Measurements from ENCODE around the gene NPIPB4. TPM values are rescaled to one million over a fixed set of nuclear protein-coding genes. Genes with fewer than 3 reads are reported as not detected.
"Not testable (repeated sequence)": the region's sequence is repeated elsewhere in the genome, so short reads cannot be mapped to it uniquely, and the experiment has no call there.

The NPIPB4 gene
- total RNA-seq (100 to 1,000 TPM; 292 to 325 TPM), polyA plus RNA-seq (1 to 10 TPM; 5.2 to 6.0 (median 5.3) TPM), total RNA-seq (2.1 to 12.8 (median 4.3) reads per million in 6 experiments)

DNA sequence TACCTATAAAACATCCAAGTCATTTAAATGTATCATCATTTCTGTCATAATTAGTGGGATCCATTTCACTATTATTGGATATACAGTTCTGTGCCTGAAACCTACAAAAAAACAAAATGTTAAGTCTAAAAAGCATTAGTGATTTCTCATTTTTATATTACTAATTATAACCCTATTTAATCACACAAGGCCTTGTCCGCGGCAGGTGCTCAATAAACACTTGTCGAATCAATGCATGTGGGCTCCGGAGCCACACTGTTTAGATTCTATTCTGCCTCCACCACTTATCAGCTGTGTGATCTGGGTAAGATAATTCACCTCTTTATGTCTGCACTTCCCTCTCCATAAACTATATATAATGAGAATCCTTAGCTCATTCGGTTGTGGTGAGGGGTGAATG lies at the start of gene NPIPB4:
NPIPB4 (minus strand) TSS at position 101 of the 400 bp plus-strand sequence. CDS start 378 bp downstream, outside the sequence.
- POLR2A ChIA-PET: not testable (repeated sequence)

DNA sequence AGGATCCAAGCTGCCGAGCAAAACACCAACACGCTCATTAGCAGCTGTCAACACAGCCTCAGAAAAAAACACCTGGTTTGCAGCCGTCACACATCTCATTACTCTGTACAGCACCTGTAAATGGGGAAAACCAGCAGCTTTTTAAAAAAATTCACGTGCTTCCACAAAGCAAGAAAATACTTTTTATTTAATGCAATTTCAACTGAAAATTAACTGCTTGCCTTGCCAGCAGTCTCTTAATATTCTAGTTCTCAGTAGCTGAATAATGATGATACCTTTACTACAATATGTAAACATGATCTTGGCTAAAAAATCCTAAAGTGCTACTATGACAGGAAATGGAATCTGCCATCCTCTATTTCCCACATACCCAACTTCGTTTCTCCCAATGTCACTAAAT lies 41.4 kb upstream of the NPIPB4 start:
- H3K4me3 Mint-ChIP-seq, H3K27me3 Mint-ChIP-seq, H3K9me3 Mint-ChIP-seq, H3K36me3 Mint-ChIP-seq, POLR2A ChIA-PET, ATAC-seq, H3K4me1 Mint-ChIP-seq, H3K27ac Mint-ChIP-seq, DNase-seq: not testable (repeated sequence)

More for the DNA sequence above, at the start of gene NPIPB4:
- not testable (repeated sequence) for ATAC-seq, DNase-seq, H3K36me3 Mint-ChIP-seq, H3K27me3 Mint-ChIP-seq, H3K9me3 Mint-ChIP-seq, H3K4me3 Mint-ChIP-seq, H3K27ac Mint-ChIP-seq, H3K4me1 Mint-ChIP-seq

DNA sequence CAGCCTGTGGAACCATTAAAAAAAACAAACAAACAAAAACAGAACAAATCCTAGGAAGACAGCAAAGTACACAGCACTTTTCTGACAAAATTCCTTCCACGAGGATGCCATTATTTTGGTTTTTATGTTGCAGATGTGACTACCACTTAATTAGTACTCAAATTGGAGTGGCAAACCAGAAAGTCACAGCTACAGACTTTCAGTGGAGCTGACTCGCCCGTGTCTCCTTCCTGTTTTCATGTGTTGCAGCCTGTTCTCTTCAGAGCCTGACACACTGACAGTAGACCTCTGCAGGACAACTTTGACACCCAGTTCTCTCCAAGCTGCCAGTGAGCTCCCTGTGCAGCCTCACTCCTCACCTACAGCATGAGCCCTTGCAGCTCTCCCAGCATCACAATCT lies 24.4 kb upstream of the NPIPB4 start:
- peak in 8 of 10 donors; percentile 6 to 62 (median 31) for DNase-seq
- H3K27ac Mint-ChIP-seq: peak overlapping the region in 8 of 10 donors; percentile 8 to 84 (median 68)
- H3K4me1 Mint-ChIP-seq, H3K9me3 Mint-ChIP-seq, POLR2A ChIA-PET, H3K36me3 Mint-ChIP-seq, H3K27me3 Mint-ChIP-seq, ATAC-seq: not testable (repeated sequence)
- peak overlapping the region in 2 of 10 donors; percentile 43 to 51 for H3K4me3 Mint-ChIP-seq

DNA sequence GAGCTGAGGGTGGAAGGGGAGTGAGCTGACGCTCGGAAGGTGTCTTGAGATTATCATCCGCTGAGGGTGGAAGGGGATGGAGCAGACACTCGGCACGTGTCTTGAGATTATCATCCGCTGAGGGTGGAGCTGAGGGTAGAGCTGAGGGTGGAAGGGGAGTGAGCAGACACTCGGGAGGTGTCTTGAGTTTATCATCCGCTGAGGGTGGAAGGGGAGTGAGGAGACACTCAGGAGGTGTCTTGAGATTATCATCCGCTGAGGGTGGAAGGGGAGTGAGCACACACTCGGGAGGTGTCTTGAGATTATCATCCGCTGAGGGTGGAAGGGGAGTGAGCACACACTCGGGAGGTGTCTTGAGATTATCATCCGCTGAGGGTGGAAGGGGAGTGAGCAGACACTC lies 20.4 kb downstream of the NPIPB4 start:
- Mint-ChIP-seq H3K4me3 (peak overlapping the region in 8 of 10 donors; percentile 31 to 87 (median 74)), H3K27ac (peak overlapping the region in 6 of 10 donors; percentile 78 to 97 (median 89))
- POLR2A ChIA-PET, H3K27me3 Mint-ChIP-seq, H3K36me3 Mint-ChIP-seq, H3K4me1 Mint-ChIP-seq, ATAC-seq, H3K9me3 Mint-ChIP-seq: not testable (repeated sequence)
- peak in 4 of 10 donors; percentile 25 to 35 (median 32) for DNase-seq

DNA sequence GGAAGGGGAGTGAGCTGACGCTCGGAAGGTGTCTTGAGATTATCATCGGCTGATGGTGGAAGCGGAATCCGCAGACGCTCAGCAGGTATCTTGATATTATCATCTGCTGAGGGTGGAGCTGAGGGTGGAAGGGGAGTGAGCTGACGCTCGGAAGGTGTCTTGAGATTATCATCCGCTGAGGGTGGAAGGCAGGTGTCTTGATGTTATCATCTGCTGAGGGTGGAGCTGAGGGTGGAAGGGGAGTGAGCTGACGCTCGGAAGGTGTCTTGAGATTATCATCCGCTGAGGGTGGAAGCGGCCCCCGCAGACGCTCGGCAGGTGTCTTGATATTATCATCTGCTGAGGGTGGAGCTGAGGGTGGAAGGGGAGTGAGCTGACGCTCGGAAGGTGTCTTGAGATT lies 21.2 kb downstream of the NPIPB4 start:
- Mint-ChIP-seq H3K4me3 (peak overlapping the region in 6 of 10 donors; percentile 44 to 59 (median 52)), H3K27ac (peak overlapping the region in 7 of 10 donors; percentile 4 to 90 (median 79))
- peak in 8 of 10 donors; percentile 41 to 75 (median 64) for DNase-seq
- ATAC-seq, H3K4me1 Mint-ChIP-seq, H3K36me3 Mint-ChIP-seq, H3K27me3 Mint-ChIP-seq, H3K9me3 Mint-ChIP-seq, POLR2A ChIA-PET: not testable (repeated sequence)

DNA sequence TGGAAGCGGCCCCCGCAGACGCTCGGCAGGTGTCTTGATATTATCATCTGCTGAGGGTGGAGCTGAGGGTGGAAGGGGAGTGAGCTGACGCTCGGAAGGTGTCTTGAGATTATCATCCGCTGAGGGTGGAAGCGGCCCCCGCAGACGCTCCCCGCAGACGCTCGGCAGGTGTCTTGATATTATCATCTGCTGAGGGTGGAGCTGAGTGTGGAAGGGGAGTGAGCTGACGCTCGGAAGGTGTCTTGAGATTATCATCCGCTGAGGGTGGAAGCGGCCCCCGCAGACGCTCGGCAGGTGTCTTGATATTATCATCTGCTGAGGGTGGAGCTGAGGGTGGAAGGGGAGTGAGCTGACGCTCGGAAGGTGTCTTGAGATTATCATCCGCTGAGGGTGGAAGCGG lies 21.8 kb downstream of the NPIPB4 start:
- POLR2A ChIA-PET, H3K9me3 Mint-ChIP-seq, H3K4me3 Mint-ChIP-seq, H3K36me3 Mint-ChIP-seq, H3K4me1 Mint-ChIP-seq, ATAC-seq, H3K27me3 Mint-ChIP-seq, H3K27ac Mint-ChIP-seq: not testable (repeated sequence)
- peak in 8 of 10 donors; percentile 25 to 50 (median 34) for DNase-seq

DNA sequence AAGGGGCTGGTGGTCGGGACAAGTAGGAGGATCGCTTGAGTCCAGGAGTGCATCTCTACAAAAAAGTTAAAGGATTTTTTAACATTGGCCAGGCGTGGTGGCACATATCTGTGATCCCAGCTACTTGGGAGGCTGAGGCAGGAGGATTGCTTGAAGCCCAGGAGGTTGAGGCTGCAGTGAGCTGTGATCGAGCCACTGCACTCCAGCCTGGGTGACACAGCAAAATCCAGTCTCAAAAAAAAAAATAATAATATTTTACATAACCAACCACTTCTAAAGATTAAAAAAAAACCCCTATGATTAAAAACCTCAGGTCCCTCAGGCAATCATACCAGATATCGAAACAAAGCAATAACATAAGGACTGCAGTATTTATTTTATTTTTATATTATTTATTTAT lies 23.3 kb downstream of the NPIPB4 start:
- H3K4me3 Mint-ChIP-seq, H3K9me3 Mint-ChIP-seq, H3K27me3 Mint-ChIP-seq, H3K36me3 Mint-ChIP-seq, H3K4me1 Mint-ChIP-seq, H3K27ac Mint-ChIP-seq, POLR2A ChIA-PET, ATAC-seq: not testable (repeated sequence)
- peak in 4 of 10 donors; percentile 23 to 49 (median 40) for DNase-seq

DNA sequence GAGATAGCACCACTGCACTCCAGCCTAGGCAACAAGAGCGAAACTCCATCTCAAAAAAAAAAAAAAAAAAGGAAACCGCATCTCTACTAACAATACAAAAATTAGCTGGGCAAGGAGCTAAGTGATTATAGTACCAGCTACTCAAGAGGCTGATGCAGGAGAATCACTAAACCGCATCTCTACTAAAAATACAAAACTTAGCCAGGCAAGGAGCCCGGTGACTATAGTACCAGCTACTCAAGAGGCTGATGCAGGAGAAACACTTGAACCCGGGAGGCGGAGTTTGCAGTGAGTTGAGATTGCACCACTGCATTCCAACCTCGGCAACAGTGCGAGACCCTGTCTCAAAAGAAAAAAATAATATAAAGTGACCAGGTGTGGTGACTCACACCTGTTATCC lies 27.6 kb downstream of the NPIPB4 start:
- H3K27me3 Mint-ChIP-seq, POLR2A ChIA-PET, DNase-seq, H3K27ac Mint-ChIP-seq, H3K9me3 Mint-ChIP-seq, H3K36me3 Mint-ChIP-seq, H3K4me3 Mint-ChIP-seq, H3K4me1 Mint-ChIP-seq, ATAC-seq: not testable (repeated sequence)

DNA sequence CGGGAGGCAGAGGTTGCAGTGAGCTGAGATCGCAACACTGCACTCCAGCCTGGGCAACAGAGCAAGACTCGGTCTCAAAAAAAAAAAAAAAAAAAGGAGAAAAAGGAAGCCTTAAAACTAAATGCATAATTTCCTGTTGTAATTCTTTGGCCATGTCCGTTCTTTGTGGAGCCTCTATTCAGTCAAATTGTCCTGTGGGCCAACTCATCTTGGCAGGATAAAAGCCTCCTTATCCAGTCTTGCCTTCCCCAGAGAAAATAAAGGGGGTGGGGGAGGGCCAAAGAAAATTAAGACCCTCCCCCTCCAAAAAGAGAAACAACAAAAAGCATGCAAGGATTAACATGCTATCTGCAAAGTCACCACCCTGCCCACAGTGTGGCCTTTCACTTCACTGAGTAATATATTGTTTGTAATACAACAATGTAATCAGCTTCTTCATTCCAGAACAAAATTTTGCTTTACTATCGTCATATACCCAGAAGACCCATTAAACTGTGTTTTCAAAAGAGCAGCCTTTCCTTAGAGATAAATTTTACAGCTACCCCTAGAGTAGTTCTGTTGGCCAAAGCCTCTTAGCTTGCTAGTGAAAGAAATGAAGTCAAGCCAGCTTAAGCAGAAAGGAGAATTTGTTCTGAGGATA lies 31.4 kb downstream of the NPIPB4 start:
- H3K27ac Mint-ChIP-seq: peak overlapping the region in 1 of 10 donors; percentile 15
- POLR2A ChIA-PET: not testable (repeated sequence)

DNA sequence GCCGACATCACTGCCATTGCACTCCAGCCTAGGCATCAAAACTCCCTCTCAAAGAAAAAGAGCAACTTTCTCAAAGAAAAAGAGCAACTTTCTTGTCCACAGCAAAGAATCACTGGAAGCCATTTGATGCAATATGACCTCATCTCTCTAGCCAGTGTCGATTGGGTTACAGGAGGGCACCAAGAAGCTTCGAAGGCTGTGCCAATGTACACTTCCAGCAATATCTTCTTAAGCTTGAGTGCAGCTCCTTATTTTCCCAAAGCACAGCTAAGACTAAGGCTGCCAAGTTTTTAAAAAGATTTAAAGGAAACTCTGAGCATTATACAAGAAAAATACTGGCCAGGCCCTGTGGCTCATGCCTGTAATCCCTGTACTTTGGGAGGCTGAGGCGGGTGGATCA lies 32.0 kb downstream of the NPIPB4 start:
- H3K36me3 Mint-ChIP-seq, H3K27me3 Mint-ChIP-seq, ATAC-seq, H3K4me3 Mint-ChIP-seq, POLR2A ChIA-PET, H3K9me3 Mint-ChIP-seq: not testable (repeated sequence)
- Mint-ChIP-seq H3K27ac (peak overlapping the region in 2 of 10 donors; percentile 33 to 34), H3K4me1 (peaks cover 2 to 10% (median 2%) of the 10 kb centered on the region in 4 donors)
- peak in 1 of 10 donors; percentile 26 for DNase-seq

More for the DNA sequence above, 31.4 kb downstream of the NPIPB4 start:
- not testable (repeated sequence) for H3K4me1 Mint-ChIP-seq, DNase-seq, H3K36me3 Mint-ChIP-seq, H3K4me3 Mint-ChIP-seq, H3K9me3 Mint-ChIP-seq, ATAC-seq, H3K27me3 Mint-ChIP-seq

DNA sequence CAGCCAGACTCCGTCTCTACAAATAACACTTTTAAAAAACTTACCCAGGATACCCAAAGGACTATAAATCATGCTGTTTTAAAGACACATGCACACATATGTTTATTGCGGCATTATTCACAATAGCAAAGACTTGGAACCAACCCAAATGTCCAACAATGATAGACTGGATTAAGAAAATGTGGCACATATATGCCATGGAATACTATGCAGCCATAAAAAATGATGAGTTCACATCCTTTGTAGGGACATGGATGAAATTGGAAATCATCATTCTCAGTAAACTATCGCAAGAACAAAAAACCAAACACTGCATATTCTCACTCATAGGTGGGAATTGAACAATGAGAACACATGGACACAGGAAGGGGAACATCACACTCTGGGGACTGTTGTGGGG lies 34.3 kb downstream of the NPIPB4 start:
- DNase-seq, POLR2A ChIA-PET, ATAC-seq, H3K27me3 Mint-ChIP-seq, H3K36me3 Mint-ChIP-seq, H3K9me3 Mint-ChIP-seq, H3K4me3 Mint-ChIP-seq: not testable (repeated sequence)
- H3K27ac Mint-ChIP-seq: peak overlapping the region in 1 of 10 donors; percentile 25
- H3K4me1 Mint-ChIP-seq: peaks cover 12 to 24% (median 22%) of the 10 kb centered on the region in 4 donors

DNA sequence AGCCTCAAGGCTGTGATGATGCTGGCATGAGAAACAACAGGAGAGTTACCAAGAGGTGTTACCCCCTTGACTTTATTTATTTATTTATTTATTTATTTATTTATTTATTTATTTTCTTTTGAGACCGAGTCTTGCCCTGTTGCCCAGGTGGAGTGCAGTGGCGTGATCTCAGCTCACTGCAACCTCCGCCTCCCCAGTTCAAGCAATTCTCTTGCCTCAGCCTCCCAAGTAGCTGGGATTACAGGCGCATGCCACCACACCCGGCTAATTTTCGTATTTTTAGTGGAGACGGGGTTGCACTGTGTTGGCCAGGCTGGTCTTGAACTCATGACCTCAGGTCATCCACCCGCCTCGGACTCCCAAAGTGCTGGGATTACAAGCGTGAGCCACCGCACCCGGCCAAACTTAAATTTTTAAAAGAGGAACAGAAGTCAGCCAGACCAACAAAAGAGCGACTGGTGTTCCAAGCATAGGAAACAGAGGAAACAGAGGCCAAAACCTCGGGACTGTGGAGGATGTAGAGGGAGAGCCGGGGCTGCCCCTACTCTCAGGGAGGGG lies 36.6 kb downstream of the NPIPB4 start:
- peak overlapping the region; percentile 94 to 100 (median 96) for H3K4me3 Mint-ChIP-seq
- H3K9me3 Mint-ChIP-seq, DNase-seq, H3K27me3 Mint-ChIP-seq, ATAC-seq: not testable (repeated sequence)
- peaks cover 0 to 15% (median 0%) of the 10 kb centered on the region in 3 donors for H3K36me3 Mint-ChIP-seq
- peaks cover 12 to 31% (median 26%) of the 10 kb centered on the region in 4 donors for H3K4me1 Mint-ChIP-seq
- POLR2A ChIA-PET: interaction anchor here (0.5 to 2.7 kb wide), 2 partner anchors 129 to 368 kb away, joined by 5 to 10 read pairs; no protein-coding TSS in a partner anchor
- peak overlapping the region; percentile 99 to 100 (median 100) for H3K27ac Mint-ChIP-seq

Measured in naive thymus-derived CD8-positive, alpha-beta T cell (primary cell).